Lung (tissue), 12 donors: Measurements from ENCODE around the gene KLHL36. TPM values are rescaled to one million over a fixed set of nuclear protein-coding genes. Genes with fewer than 3 reads are reported as not detected.

Source experiments
- ATAC-seq: fragments of 200-7000 bp; cut with Tn5 transposase; one replicate; pipeline ENCODE4 v1.9.1; 2020; ENCODE audit warnings: moderate number of reproducible peaks; ENCODE audit not compliant: insufficient read depth, low FRiP score
- DNase-seq, 3 donors: peaks; one replicate each; pipeline ENCODE4 v3.0.0-alpha.2; 2013 to 2017
- H3K27ac ChIP-seq, 2 donors: one replicate each; pipeline ENCODE4 v1.5.1; 2013; ENCODE audit warnings: mild to moderate bottlenecking in 2 of 2, moderate library complexity in 2 of 2, control low read depth in 1 of 2, inconsistent platforms in 1 of 2, low read depth in 1 of 2, low read length in 1 of 2
- H3K27me3 ChIP-seq, 3 donors: one replicate each; pipeline ENCODE4 v1.5.1; 2013; ENCODE audit warnings: low read length in 2 of 3; ENCODE audit not compliant: control insufficient read depth in 3 of 3, insufficient read depth in 3 of 3
- H3K36me3 ChIP-seq, 4 donors: one replicate each; pipeline ENCODE4 v1.5.1; 2013; ENCODE audit warnings: low read length in 4 of 4, mild to moderate bottlenecking in 1 of 4, moderate library complexity in 1 of 4; ENCODE audit not compliant: control insufficient read depth in 4 of 4, insufficient read depth in 4 of 4
- H3K4me1 ChIP-seq, 5 donors: one replicate each; pipeline ENCODE4 v1.5.1; 2013; ENCODE audit warnings: low read length in 5 of 5, mild to moderate bottlenecking in 2 of 5, moderate library complexity in 1 of 5; ENCODE audit not compliant: control insufficient read depth in 5 of 5, insufficient read depth in 5 of 5
- H3K4me3 ChIP-seq: one replicate; pipeline ENCODE4 v1.5.1; 2013; ENCODE audit warnings: mild to moderate bottlenecking, control low read depth, moderate library complexity
- H3K9ac ChIP-seq, 2 donors: one replicate each; pipeline ENCODE4 v1.5.1; 2013; ENCODE audit warnings: low read length in 2 of 2, control low read depth in 1 of 2; ENCODE audit not compliant: insufficient read depth in 1 of 2
- H3K9me3 ChIP-seq, 4 donors: one replicate each; pipeline ENCODE4 v1.5.1; 2013; ENCODE audit warnings: low read length in 3 of 4, mild to moderate bottlenecking in 1 of 4, moderate library complexity in 1 of 4; ENCODE audit not compliant: control insufficient read depth in 4 of 4, insufficient read depth in 3 of 4
- CTCF ChIP-seq: IDR thresholded peaks from 2 replicates; pipeline ENCODE4 v1.5.1; 2012; ENCODE audit warnings: mild to moderate bottlenecking; ENCODE audit errors: control extremely low read depth, extremely low read depth
- WGBS, 2 donors: extraction: QIAGEN DNeasy Blood & Tissue Kit; methylation state at CpG; one replicate each; pipeline ENCODE4 v1.1.7; 2013; 5-methylcytosine and 5-hydroxymethylcytosine counted together
- polyA plus RNA-seq, 2 donors: library from polyadenylated mRNA; stranded (reverse); fragments of 200-250 nt; gene quantifications; one replicate each; pipeline ENCODE4 v1.2.1, GENCODE V29; 2013
- total RNA-seq, 2 donors: library from RNA; depleted of rRNA in 1 of 2; stranded (reverse); fragments of >200 nt in 1 of 2; gene quantifications; one replicate each; pipeline ENCODE4 v1.2.1, GENCODE V29; 2014 to 2021
- donor health status: control.
- donor health status: control.
- donor health status: Bipolar disorder and iron deficiency.
- donor health status: healthy.
- donor health status: DM: yes; HTN: yes; CAD: no.

KLHL36 gene
- total and polyA plus RNA-seq, 4 donors: 18.1 to 52.7 (median 32.3) TPM

GRCh38 chr16:84605339-84605848, 42.9 kb upstream of the KLHL36 start:
- Histone ChIP-seq H3K27me3 (no peaks in the 10 kb centered on the region), H3K4me1 (peaks cover 0 to 35% (median 14%) of the 10 kb centered on the region in 5 donors), H3K4me3 (no peak overlapping the region), H3K27ac (no peak overlapping the region), H3K9ac (no peak overlapping the region), H3K9me3 (peaks cover 0 to 5% (median under 1%) of the 10 kb centered on the region in 4 donors), H3K36me3 (peaks cover 0 to 5% (median under 1%) of the 10 kb centered on the region in 4 donors)
- ATAC-seq (no peak), DNase-seq (no peak)
- 86 to 90% methylated on average over 6 of the region's 6 CpGs for WGBS, 2 donors
- no peak for TF ChIP-seq CTCF

GRCh38 chr16:84606081-84606875, 42.0 kb upstream of the KLHL36 start:
- TF ChIP-seq CTCF: no peak
- Histone ChIP-seq H3K27ac (peak overlapping the region in 1 of 2 donors; percentile 32), H3K9ac (no peak overlapping the region), H3K9me3 (peaks cover 0 to 5% (median under 1%) of the 10 kb centered on the region in 4 donors), H3K4me1 (peaks cover 0 to 33% (median 14%) of the 10 kb centered on the region in 5 donors), H3K4me3 (no peak overlapping the region), H3K36me3 (peaks cover 0 to 5% (median under 1%) of the 10 kb centered on the region in 4 donors), H3K27me3 (no peaks in the 10 kb centered on the region)
- WGBS, 2 donors: 82 to 84% methylated on average over 14 of the region's 14 CpGs
- DNase-seq: no peak
- ATAC-seq: no peak

- ATAC-seq: no peak
Observed at GRCh38 chr16:84607061-84607460, 41.2 kb upstream of the KLHL36 start.

More at GRCh38 chr16:84607061-84607460, 41.2 kb upstream of the KLHL36 start:
- no peak for DNase-seq
- Histone ChIP-seq H3K27ac (peak overlapping the region in 1 of 2 donors; percentile 29), H3K36me3 (peaks cover 0 to 5% (median under 1%) of the 10 kb centered on the region in 4 donors), H3K9me3 (peaks cover 0 to 5% (median under 1%) of the 10 kb centered on the region in 4 donors), H3K4me3 (no peak overlapping the region), H3K4me1 (peaks cover 0 to 34% (median 15%) of the 10 kb centered on the region in 5 donors), H3K27me3 (no peaks in the 10 kb centered on the region), H3K9ac (no peak overlapping the region)
- WGBS, 2 donors: 94 to 97% methylated on average over 13 of the region's 13 CpGs
- no peak for TF ChIP-seq CTCF
